ENCODE results near the gene BMP10. TPM values are rescaled to one million over a fixed set of nuclear protein-coding genes. Genes with fewer than 3 reads are reported as not detected.

BMP10 gene
- total RNA-seq, 1 donor from 2014 or later: not detected

GRCh38 chr2:68833162-68833561, 38.0 kb downstream of the BMP10 start:
- Mint-ChIP-seq H3K4me1 (ENCODE audit: unreplicated experiment) (peaks cover 42% of the 10 kb centered on the region), H3K9me3 (ENCODE audit: unreplicated experiment) (no peaks in the 10 kb centered on the region), H3K4me3 (ENCODE audit: unreplicated experiment) (no peak overlapping the region), H3K27ac (ENCODE audit: unreplicated experiment) (no peak overlapping the region), H3K27me3 (ENCODE audit: unreplicated experiment) (no peaks in the 10 kb centered on the region), H3K36me3 (ENCODE audit: unreplicated experiment) (no peaks in the 10 kb centered on the region)
- no peak for DNase-seq (ENCODE audit: extremely low spot score, unreplicated experiment)
- TF ChIP-seq CTCF (IDR thresholded peaks at IDR 0.05): no peak

- H3K27me3 Mint-ChIP-seq (ENCODE audit: unreplicated experiment): no peaks in the 10 kb centered on the region
- H3K4me3 Mint-ChIP-seq (ENCODE audit: unreplicated experiment): no peak overlapping the region
- no peak for DNase-seq (ENCODE audit: extremely low spot score, unreplicated experiment)
- H3K4me1 Mint-ChIP-seq (ENCODE audit: unreplicated experiment): peaks cover 35% of the 10 kb centered on the region
- H3K36me3 Mint-ChIP-seq (ENCODE audit: unreplicated experiment): no peaks in the 10 kb centered on the region
- peak overlapping the region; percentile 73 for H3K27ac Mint-ChIP-seq (ENCODE audit: unreplicated experiment)
- no peak for TF ChIP-seq CTCF (IDR thresholded peaks at IDR 0.05)
- H3K9me3 Mint-ChIP-seq (ENCODE audit: unreplicated experiment): no peaks in the 10 kb centered on the region
Measured at GRCh38 chr2:68832233-68832869, 38.8 kb downstream of the BMP10 start.

GRCh38 chr2:68831686-68832232, 39.4 kb downstream of the BMP10 start:
- Mint-ChIP-seq H3K9me3 (ENCODE audit: unreplicated experiment) (no peaks in the 10 kb centered on the region), H3K4me3 (ENCODE audit: unreplicated experiment) (no peak overlapping the region), H3K27ac (ENCODE audit: unreplicated experiment) (peak overlapping the region; percentile 73), H3K36me3 (ENCODE audit: unreplicated experiment) (no peaks in the 10 kb centered on the region), H3K27me3 (ENCODE audit: unreplicated experiment) (no peaks in the 10 kb centered on the region), H3K4me1 (ENCODE audit: unreplicated experiment) (peaks cover 35% of the 10 kb centered on the region)
- no peak for DNase-seq (ENCODE audit: extremely low spot score, unreplicated experiment)
- TF ChIP-seq CTCF (IDR thresholded peaks at IDR 0.05): no peak

GRCh38 chr2:68829749-68830148, 41.4 kb downstream of the BMP10 start:
- Mint-ChIP-seq H3K27ac (ENCODE audit: unreplicated experiment) (peak overlapping the region; percentile 74), H3K4me3 (ENCODE audit: unreplicated experiment) (peak overlapping the region; percentile 63), H3K27me3 (ENCODE audit: unreplicated experiment) (no peaks in the 10 kb centered on the region), H3K4me1 (ENCODE audit: unreplicated experiment) (peaks cover 35% of the 10 kb centered on the region), H3K36me3 (ENCODE audit: unreplicated experiment) (no peaks in the 10 kb centered on the region), H3K9me3 (ENCODE audit: unreplicated experiment) (no peaks in the 10 kb centered on the region)
- no peak for DNase-seq (ENCODE audit: extremely low spot score, unreplicated experiment)
- no peak for TF ChIP-seq CTCF (IDR thresholded peaks at IDR 0.05)

- Mint-ChIP-seq H3K27ac (ENCODE audit: unreplicated experiment) (peak overlapping the region; percentile 74), H3K27me3 (ENCODE audit: unreplicated experiment) (no peaks in the 10 kb centered on the region), H3K4me3 (ENCODE audit: unreplicated experiment) (peak overlapping the region; percentile 63), H3K4me1 (ENCODE audit: unreplicated experiment) (peaks cover 35% of the 10 kb centered on the region), H3K9me3 (ENCODE audit: unreplicated experiment) (no peaks in the 10 kb centered on the region), H3K36me3 (ENCODE audit: unreplicated experiment) (no peaks in the 10 kb centered on the region)
- no peak for TF ChIP-seq CTCF (IDR thresholded peaks at IDR 0.05)
- peak; percentile 94 for DNase-seq (ENCODE audit: extremely low spot score, unreplicated experiment)
Measured at GRCh38 chr2:68828887-68829708, 42.1 kb downstream of the BMP10 start.
